ENCODE measurements around the gene KRT2. TPM values are rescaled to one million over a fixed set of nuclear protein-coding genes. Genes with fewer than 3 reads are reported as not detected.

Gene KRT2
- total RNA-seq, 1 experiment from 2014 or later = not detected

DNA sequence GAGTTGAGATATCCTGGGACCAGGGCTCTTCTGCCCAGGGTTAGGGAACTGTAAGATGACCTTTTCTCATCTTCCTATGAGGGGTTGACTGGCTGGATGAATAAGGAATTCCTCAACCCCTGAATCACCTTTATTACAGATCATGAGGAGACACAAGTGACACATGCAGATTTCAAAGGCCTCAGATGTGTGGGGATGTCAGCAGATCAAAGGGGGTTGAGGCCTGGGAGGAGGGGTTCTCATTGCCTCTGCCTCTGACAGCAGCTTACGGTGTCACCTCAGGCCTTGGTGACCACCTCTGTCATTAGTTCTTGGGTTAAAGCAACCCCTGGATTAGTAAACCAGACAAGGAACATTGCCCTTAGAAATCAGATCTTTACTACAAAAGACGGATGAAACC is 48.7 kb downstream of the KRT2 start (continued):
- TF ChIP-seq, protein P1, sequence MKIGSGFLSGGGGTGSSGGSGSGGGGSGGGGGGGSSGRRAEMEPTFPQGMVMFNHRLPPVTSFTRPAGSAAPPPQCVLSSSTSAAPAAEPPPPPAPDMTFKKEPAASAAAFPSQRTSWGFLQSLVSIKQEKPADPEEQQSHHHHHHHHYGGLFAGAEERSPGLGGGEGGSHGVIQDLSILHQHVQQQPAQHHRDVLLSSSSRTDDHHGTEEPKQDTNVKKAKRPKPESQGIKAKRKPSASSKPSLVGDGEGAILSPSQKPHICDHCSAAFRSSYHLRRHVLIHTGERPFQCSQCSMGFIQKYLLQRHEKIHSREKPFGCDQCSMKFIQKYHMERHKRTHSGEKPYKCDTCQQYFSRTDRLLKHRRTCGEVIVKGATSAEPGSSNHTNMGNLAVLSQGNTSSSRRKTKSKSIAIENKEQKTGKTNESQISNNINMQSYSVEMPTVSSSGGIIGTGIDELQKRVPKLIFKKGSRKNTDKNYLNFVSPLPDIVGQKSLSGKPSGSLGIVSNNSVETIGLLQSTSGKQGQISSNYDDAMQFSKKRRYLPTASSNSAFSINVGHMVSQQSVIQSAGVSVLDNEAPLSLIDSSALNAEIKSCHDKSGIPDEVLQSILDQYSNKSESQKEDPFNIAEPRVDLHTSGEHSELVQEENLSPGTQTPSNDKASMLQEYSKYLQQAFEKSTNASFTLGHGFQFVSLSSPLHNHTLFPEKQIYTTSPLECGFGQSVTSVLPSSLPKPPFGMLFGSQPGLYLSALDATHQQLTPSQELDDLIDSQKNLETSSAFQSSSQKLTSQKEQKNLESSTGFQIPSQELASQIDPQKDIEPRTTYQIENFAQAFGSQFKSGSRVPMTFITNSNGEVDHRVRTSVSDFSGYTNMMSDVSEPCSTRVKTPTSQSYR (CRISPR knock-in tag; IDR thresholded peaks at IDR 0.05) = no peak
- TF ChIP-seq, protein P2, sequence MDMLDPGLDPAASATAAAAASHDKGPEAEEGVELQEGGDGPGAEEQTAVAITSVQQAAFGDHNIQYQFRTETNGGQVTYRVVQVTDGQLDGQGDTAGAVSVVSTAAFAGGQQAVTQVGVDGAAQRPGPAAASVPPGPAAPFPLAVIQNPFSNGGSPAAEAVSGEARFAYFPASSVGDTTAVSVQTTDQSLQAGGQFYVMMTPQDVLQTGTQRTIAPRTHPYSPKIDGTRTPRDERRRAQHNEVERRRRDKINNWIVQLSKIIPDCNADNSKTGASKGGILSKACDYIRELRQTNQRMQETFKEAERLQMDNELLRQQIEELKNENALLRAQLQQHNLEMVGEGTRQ (CRISPR knock-in tag; IDR thresholded peaks at IDR 0.05) = no peak
- TF ChIP-seq ZNF263 (CRISPR knock-in tag; IDR thresholded peaks at IDR 0.05; ENCODE audit: low read depth) = no peak
- TF ChIP-seq CREM (CRISPR knock-in tag; IDR thresholded peaks at IDR 0.05) = no peak
- no peak for TF ChIP-seq ZBTB21 (CRISPR knock-in tag; IDR thresholded peaks at IDR 0.05; ENCODE audit: borderline replicate concordance)

DNA sequence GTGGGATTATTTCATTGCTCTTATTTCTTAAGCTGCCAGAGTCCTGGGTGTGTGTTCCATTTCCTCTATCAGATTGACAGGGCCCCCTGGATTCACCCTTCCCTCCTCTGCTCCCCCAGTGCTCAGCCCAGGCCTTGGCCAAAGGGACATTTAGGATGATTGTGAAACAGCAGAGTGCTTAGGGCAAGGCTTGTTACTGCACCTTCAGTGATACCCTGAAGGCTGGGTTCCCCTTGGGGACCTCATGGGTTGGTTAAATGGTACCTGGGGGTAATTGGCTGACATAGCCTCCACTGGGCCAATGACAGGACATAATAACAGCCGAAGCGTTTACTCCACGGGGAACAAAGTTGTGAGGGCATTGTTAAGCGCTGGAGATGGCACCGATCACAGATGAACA is 49.5 kb downstream of the KRT2 start:
- Mint-ChIP-seq H3K4me3 (no peak overlapping the region), H3K27me3 (ENCODE audit: low read depth) (peaks cover 33% of the 10 kb centered on the region), H3K4me1 (no peaks in the 10 kb centered on the region), H3K36me3 (no peaks in the 10 kb centered on the region), H3K9me3 (no peaks in the 10 kb centered on the region), H3K27ac (no peak overlapping the region)
- TF ChIP-seq, protein P3, sequence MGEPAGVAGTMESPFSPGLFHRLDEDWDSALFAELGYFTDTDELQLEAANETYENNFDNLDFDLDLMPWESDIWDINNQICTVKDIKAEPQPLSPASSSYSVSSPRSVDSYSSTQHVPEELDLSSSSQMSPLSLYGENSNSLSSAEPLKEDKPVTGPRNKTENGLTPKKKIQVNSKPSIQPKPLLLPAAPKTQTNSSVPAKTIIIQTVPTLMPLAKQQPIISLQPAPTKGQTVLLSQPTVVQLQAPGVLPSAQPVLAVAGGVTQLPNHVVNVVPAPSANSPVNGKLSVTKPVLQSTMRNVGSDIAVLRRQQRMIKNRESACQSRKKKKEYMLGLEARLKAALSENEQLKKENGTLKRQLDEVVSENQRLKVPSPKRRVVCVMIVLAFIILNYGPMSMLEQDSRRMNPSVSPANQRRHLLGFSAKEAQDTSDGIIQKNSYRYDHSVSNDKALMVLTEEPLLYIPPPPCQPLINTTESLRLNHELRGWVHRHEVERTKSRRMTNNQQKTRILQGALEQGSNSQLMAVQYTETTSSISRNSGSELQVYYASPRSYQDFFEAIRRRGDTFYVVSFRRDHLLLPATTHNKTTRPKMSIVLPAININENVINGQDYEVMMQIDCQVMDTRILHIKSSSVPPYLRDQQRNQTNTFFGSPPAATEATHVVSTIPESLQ (CRISPR knock-in tag; IDR thresholded peaks at IDR 0.05) = no peak
- TF ChIP-seq ZNF423 (CRISPR knock-in tag; IDR thresholded peaks at IDR 0.05) (no peak), CBFB (CRISPR knock-in tag; IDR thresholded peaks at IDR 0.05; ENCODE audit: low read depth) (no peak), ZNF317 (CRISPR knock-in tag; IDR thresholded peaks at IDR 0.05; ENCODE audit: borderline replicate concordance, low read depth) (no peak), JAZF1 (CRISPR knock-in tag; IDR thresholded peaks at IDR 0.05) (no peak), FOXP1 (CRISPR knock-in tag; IDR thresholded peaks at IDR 0.05; ENCODE audit: borderline replicate concordance) (no peak), FOXK1 (CRISPR knock-in tag; IDR thresholded peaks at IDR 0.05) (no peak), ELF4 (CRISPR knock-in tag; IDR thresholded peaks at IDR 0.05; ENCODE audit: low read depth) (no peak)
- TF ChIP-seq, protein P4, sequence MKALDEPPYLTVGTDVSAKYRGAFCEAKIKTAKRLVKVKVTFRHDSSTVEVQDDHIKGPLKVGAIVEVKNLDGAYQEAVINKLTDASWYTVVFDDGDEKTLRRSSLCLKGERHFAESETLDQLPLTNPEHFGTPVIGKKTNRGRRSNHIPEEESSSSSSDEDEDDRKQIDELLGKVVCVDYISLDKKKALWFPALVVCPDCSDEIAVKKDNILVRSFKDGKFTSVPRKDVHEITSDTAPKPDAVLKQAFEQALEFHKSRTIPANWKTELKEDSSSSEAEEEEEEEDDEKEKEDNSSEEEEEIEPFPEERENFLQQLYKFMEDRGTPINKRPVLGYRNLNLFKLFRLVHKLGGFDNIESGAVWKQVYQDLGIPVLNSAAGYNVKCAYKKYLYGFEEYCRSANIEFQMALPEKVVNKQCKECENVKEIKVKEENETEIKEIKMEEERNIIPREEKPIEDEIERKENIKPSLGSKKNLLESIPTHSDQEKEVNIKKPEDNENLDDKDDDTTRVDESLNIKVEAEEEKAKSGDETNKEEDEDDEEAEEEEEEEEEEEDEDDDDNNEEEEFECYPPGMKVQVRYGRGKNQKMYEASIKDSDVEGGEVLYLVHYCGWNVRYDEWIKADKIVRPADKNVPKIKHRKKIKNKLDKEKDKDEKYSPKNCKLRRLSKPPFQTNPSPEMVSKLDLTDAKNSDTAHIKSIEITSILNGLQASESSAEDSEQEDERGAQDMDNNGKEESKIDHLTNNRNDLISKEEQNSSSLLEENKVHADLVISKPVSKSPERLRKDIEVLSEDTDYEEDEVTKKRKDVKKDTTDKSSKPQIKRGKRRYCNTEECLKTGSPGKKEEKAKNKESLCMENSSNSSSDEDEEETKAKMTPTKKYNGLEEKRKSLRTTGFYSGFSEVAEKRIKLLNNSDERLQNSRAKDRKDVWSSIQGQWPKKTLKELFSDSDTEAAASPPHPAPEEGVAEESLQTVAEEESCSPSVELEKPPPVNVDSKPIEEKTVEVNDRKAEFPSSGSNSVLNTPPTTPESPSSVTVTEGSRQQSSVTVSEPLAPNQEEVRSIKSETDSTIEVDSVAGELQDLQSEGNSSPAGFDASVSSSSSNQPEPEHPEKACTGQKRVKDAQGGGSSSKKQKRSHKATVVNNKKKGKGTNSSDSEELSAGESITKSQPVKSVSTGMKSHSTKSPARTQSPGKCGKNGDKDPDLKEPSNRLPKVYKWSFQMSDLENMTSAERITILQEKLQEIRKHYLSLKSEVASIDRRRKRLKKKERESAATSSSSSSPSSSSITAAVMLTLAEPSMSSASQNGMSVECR (CRISPR knock-in tag; IDR thresholded peaks at IDR 0.05; ENCODE audit: borderline replicate concordance) = no peak
- TF ChIP-seq, protein P5, sequence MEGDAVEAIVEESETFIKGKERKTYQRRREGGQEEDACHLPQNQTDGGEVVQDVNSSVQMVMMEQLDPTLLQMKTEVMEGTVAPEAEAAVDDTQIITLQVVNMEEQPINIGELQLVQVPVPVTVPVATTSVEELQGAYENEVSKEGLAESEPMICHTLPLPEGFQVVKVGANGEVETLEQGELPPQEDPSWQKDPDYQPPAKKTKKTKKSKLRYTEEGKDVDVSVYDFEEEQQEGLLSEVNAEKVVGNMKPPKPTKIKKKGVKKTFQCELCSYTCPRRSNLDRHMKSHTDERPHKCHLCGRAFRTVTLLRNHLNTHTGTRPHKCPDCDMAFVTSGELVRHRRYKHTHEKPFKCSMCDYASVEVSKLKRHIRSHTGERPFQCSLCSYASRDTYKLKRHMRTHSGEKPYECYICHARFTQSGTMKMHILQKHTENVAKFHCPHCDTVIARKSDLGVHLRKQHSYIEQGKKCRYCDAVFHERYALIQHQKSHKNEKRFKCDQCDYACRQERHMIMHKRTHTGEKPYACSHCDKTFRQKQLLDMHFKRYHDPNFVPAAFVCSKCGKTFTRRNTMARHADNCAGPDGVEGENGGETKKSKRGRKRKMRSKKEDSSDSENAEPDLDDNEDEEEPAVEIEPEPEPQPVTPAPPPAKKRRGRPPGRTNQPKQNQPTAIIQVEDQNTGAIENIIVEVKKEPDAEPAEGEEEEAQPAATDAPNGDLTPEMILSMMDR (IDR thresholded peaks at IDR 0.05) = no peak
- TF ChIP-seq, protein P6, sequence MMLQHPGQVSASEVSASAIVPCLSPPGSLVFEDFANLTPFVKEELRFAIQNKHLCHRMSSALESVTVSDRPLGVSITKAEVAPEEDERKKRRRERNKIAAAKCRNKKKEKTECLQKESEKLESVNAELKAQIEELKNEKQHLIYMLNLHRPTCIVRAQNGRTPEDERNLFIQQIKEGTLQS (CRISPR knock-in tag; conservative IDR thresholded peaks at IDR 0.05) = no peak
- TF ChIP-seq, protein P7, sequence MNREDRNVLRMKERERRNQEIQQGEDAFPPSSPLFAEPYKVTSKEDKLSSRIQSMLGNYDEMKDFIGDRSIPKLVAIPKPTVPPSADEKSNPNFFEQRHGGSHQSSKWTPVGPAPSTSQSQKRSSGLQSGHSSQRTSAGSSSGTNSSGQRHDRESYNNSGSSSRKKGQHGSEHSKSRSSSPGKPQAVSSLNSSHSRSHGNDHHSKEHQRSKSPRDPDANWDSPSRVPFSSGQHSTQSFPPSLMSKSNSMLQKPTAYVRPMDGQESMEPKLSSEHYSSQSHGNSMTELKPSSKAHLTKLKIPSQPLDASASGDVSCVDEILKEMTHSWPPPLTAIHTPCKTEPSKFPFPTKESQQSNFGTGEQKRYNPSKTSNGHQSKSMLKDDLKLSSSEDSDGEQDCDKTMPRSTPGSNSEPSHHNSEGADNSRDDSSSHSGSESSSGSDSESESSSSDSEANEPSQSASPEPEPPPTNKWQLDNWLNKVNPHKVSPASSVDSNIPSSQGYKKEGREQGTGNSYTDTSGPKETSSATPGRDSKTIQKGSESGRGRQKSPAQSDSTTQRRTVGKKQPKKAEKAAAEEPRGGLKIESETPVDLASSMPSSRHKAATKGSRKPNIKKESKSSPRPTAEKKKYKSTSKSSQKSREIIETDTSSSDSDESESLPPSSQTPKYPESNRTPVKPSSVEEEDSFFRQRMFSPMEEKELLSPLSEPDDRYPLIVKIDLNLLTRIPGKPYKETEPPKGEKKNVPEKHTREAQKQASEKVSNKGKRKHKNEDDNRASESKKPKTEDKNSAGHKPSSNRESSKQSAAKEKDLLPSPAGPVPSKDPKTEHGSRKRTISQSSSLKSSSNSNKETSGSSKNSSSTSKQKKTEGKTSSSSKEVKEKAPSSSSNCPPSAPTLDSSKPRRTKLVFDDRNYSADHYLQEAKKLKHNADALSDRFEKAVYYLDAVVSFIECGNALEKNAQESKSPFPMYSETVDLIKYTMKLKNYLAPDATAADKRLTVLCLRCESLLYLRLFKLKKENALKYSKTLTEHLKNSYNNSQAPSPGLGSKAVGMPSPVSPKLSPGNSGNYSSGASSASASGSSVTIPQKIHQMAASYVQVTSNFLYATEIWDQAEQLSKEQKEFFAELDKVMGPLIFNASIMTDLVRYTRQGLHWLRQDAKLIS (CRISPR knock-in tag; IDR thresholded peaks at IDR 0.05; ENCODE audit: borderline replicate concordance) = no peak
- no peak for ATAC-seq
- CTCF ChIA-PET = interaction anchor here (2.1 kb wide), 1 partner anchor 8 kb away, joined by 8 read pairs; no protein-coding TSS in a partner anchor
- DNase-seq (ENCODE audit: low spot score) = no peak
- POLR2A ChIA-PET = interaction anchor here (0.6 kb wide), 1 partner anchor 251 kb away, joined by 3 read pairs; no protein-coding TSS in a partner anchor
